ENCODE results near the gene VEZF1.

GRCh38 chr17:58032691-58033415 lies 44.8 kb upstream of the VEZF1 start:
- TF ChIP-seq CTCF (IDR thresholded peaks at IDR 0.05) = no peak
- no peak for TF ChIP-seq EP300 (IDR thresholded peaks at IDR 0.05)
- no peak for TF ChIP-seq POLR2A (IDR thresholded peaks at IDR 0.05)
- TF ChIP-seq POLR2AphosphoS5 (IDR thresholded peaks at IDR 0.05) = no peak
